Neural cell (in vitro differentiated cells): ENCODE measurements around the gene PRDX5.

Experiments used
- CTCF ChIP-seq: fragments of 450-650 bp; IDR thresholded peaks from 2 replicates; pipeline ENCODE4 v1.5.1; 2014; ENCODE audit warnings: antibody characterized with exemption, mild to moderate bottlenecking, moderate library complexity; ENCODE audit not compliant: poor library complexity, severe bottlenecking
- EP300 ChIP-seq: fragments of 450-650 bp; conservative IDR thresholded peaks from 2 replicates; pipeline ENCODE4 v1.6.1; 2014; ENCODE audit warnings: antibody characterized with exemption, mild to moderate bottlenecking, moderate library complexity; ENCODE audit not compliant: poor library complexity, severe bottlenecking
- EZH2 ChIP-seq: fragments of 200-600, 300-800 bp; shearing (Covaris generic), sonication (generic); IDR thresholded peaks from 2 replicates; pipeline ENCODE4 v1.6.1; 2014; ENCODE audit warnings: antibody characterized with exemption, low read length, borderline replicate concordance, mild to moderate bottlenecking; ENCODE audit not compliant: insufficient read depth, poor library complexity, severe bottlenecking
- POLR2AphosphoS5 ChIP-seq: IDR thresholded peaks from 2 replicates; pipeline ENCODE4 v1.6.1; 2012
- REST ChIP-seq: IDR thresholded peaks from 2 replicates; pipeline ENCODE4 v1.6.1; 2012; ENCODE audit warnings: borderline replicate concordance
- SMC3 ChIP-seq: fragments of 450-650 bp; conservative IDR thresholded peaks from 2 replicates; pipeline ENCODE4 v1.6.1; 2014; ENCODE audit warnings: antibody characterized with exemption, mild to moderate bottlenecking, moderate library complexity; ENCODE audit not compliant: poor library complexity

GRCh38 chr11:64283092-64283491, 34.8 kb upstream of the PRDX5 start:
- TF ChIP-seq CTCF (no peak), EZH2 (no peak), EP300 (no peak), REST (no peak), POLR2AphosphoS5 (no peak), SMC3 (no peak)
